Hepatocyte (in vitro differentiated cells): ENCODE measurements around the gene CDC20B. TPM values are rescaled to one million over a fixed set of nuclear protein-coding genes. Genes with fewer than 3 reads are reported as not detected.

Experiments used
- DNase-seq: peaks from one replicate; pipeline ENCODE4 v3.0.0-alpha.2; 2016; ENCODE audit warnings: low spot score
- H2AFZ ChIP-seq: fragments of 200-600 bp; sonication (generic); 2 replicates; pipeline ENCODE4 v1.6.0; 2016; ENCODE audit warnings: antibody characterized with exemption, mild to moderate bottlenecking
- H3K27ac ChIP-seq: fragments of 200-600 bp; sonication (generic); 2 replicates; pipeline ENCODE4 v1.5.1; 2016; ENCODE audit warnings: mild to moderate bottlenecking
- H3K27me3 ChIP-seq: fragments of 200-600 bp; sonication (generic); 2 replicates; pipeline ENCODE4 v1.6.1; 2016
- H3K36me3 ChIP-seq: fragments of 200-600 bp; sonication (generic); replicated peaks from 2 replicates; pipeline ENCODE4 v1.5.1; 2016; ENCODE audit warnings: low read depth; ENCODE audit not compliant: insufficient read depth
- H3K4me1 ChIP-seq: fragments of 200-600 bp; sonication (generic); 2 replicates; pipeline ENCODE4 v1.5.1; 2016; ENCODE audit warnings: mild to moderate bottlenecking, moderate library complexity; ENCODE audit not compliant: insufficient read depth
- H3K4me2 ChIP-seq: fragments of 200-600 bp; sonication (generic); 2 replicates; pipeline ENCODE4 v1.6.0; 2016
- H3K4me3 ChIP-seq: fragments of 200-600 bp; sonication (generic); 2 replicates; pipeline ENCODE4 v1.5.1; 2016; ENCODE audit warnings: mild to moderate bottlenecking
- H3K79me2 ChIP-seq: fragments of 200-600 bp; sonication (generic); 2 replicates; pipeline ENCODE4 v1.6.0; 2017; ENCODE audit warnings: mild to moderate bottlenecking
- H3K9me2 ChIP-seq: fragments of 200-600 bp; sonication (generic); replicated peaks from 2 replicates; pipeline ENCODE4 v1.6.0; 2017; ENCODE audit warnings: mild to moderate bottlenecking; ENCODE audit not compliant: insufficient read depth
- H3K9me3 ChIP-seq: fragments of 200-600 bp; sonication (generic); 2 replicates; pipeline ENCODE4 v1.5.1; 2016; ENCODE audit warnings: low read depth, mild to moderate bottlenecking
- H4K20me1 ChIP-seq: fragments of 200-600 bp; sonication (generic); 2 replicates; pipeline ENCODE4 v1.6.0; 2016; ENCODE audit warnings: mild to moderate bottlenecking; ENCODE audit not compliant: insufficient read depth, poor library complexity, severe bottlenecking
- EZH2 ChIP-seq: fragments of 200-600 bp; sonication (generic); IDR thresholded peaks from 2 replicates; pipeline ENCODE4 v1.6.1; 2016; ENCODE audit warnings: antibody characterized with exemption, mild to moderate bottlenecking, borderline replicate concordance
- EZH2phosphoT487 ChIP-seq: fragments of 200-600 bp; sonication (generic); IDR thresholded peaks from one replicate; pipeline ENCODE4 v1.6.1; 2018; ENCODE audit warnings: antibody characterized with exemption, mild to moderate bottlenecking, low read depth, moderate library complexity; ENCODE audit not compliant: unreplicated experiment, severe bottlenecking
- WGBS: methylation state at CpG from one replicate; pipeline ENCODE4 v1.1.6; 2016; ENCODE audit warnings: low lambda C conversion rate; ENCODE audit errors: missing lambda C conversion rate; 5-methylcytosine and 5-hydroxymethylcytosine counted together
- polyA plus RNA-seq: library from polyadenylated mRNA; unstranded; fragments of >200 nt; fragmentation: Nextera tagmentation; extraction: Ambion mirVana; gene quantifications from 2 replicates; pipeline ENCODE4 v1.2.1, GENCODE V29; 2016
- total RNA-seq: library from RNA; depleted of rRNA; stranded (reverse); fragments of >200 nt; gene quantifications from 2 replicates; pipeline ENCODE4 v1.2.3, GENCODE V29; 2014
- TF ChIP-seq, protein P1 (sequence below): fragments of 200-600 bp; sonication (generic); IDR thresholded peaks from 2 replicates; pipeline ENCODE4 v1.5.1; 2016; ENCODE audit warnings: antibody characterized with exemption, mild to moderate bottlenecking; ENCODE audit not compliant: poor library complexity

The CDC20B gene
- total and polyA plus RNA-seq, 2 experiments from 2014 or later, result 0.30 TPM; not detected in 1

DNA sequence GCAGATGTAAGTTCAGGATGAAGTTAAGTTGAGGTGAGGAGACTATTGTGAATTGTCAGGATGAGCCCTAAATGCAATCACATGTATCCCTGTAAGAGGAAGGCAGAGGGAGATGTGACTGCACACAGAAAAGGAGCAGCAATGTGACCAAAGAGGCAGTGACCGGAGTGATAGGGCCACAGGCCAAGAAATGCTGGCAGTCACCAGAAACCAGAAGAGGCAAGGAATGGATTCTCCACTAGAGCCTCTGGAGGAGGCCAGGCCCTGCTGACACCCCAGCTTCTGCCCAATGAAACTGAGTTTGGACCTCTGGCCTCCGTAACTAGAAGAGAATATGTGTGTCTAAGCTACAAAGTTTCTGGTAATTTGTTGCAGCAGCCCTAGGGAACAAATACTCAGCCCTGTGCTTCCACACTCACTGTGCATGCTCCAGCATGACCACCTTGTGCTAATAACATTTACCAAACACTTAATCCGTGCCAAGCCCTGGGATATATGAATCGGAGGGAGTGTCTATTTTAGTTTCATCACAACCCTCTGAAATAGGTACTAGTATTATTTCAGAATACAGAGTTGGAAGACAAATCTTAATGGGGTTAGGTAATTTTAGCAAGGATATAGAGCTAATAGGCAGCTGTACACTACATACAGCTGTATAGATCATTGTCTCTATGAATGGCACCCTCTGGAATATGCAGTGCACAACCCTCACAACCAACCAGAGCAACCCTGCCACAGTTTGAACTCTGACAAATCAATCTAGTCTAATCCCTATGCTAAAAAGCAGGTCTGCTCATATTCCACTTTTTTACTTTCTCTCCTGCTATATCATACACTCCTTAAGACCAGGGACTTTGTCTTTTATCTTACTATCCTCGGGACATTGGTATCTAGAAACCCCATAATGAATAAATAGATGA, 20.8 kb downstream of the CDC20B start:
- no peaks in the 10 kb centered on the region for H3K4me1 ChIP-seq
- H4K20me1 ChIP-seq, result no peaks in the 10 kb centered on the region
- no peaks in the 10 kb centered on the region for H3K9me2 ChIP-seq
- peaks cover 3% of the 10 kb centered on the region for H3K27me3 ChIP-seq
- H3K27ac ChIP-seq, result no peak overlapping the region
- DNase-seq, result no peak
- H2AFZ ChIP-seq, result no peak overlapping the region
- no peaks in the 10 kb centered on the region for H3K9me3 ChIP-seq
- H3K4me2 ChIP-seq, result no peak overlapping the region
- no peaks in the 10 kb centered on the region for H3K36me3 ChIP-seq
- 67% methylated on average over 5 of the region's 5 CpGs for WGBS
- no peaks in the 10 kb centered on the region for H3K79me2 ChIP-seq
- no peak overlapping the region for H3K4me3 ChIP-seq
- TF ChIP-seq EZH2, result no peak
- TF ChIP-seq EZH2phosphoT487, result no peak
- TF ChIP-seq, protein P1, sequence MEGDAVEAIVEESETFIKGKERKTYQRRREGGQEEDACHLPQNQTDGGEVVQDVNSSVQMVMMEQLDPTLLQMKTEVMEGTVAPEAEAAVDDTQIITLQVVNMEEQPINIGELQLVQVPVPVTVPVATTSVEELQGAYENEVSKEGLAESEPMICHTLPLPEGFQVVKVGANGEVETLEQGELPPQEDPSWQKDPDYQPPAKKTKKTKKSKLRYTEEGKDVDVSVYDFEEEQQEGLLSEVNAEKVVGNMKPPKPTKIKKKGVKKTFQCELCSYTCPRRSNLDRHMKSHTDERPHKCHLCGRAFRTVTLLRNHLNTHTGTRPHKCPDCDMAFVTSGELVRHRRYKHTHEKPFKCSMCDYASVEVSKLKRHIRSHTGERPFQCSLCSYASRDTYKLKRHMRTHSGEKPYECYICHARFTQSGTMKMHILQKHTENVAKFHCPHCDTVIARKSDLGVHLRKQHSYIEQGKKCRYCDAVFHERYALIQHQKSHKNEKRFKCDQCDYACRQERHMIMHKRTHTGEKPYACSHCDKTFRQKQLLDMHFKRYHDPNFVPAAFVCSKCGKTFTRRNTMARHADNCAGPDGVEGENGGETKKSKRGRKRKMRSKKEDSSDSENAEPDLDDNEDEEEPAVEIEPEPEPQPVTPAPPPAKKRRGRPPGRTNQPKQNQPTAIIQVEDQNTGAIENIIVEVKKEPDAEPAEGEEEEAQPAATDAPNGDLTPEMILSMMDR, result no peak

- no peaks in the 10 kb centered on the region for H3K9me3 ChIP-seq
- no peak for DNase-seq
- 57% methylated on average over 2 of the region's 2 CpGs for WGBS
- no peaks in the 10 kb centered on the region for H4K20me1 ChIP-seq
- no peak overlapping the region for H3K4me2 ChIP-seq
- peaks cover 3% of the 10 kb centered on the region for H3K27me3 ChIP-seq
- H3K4me3 ChIP-seq, result no peak overlapping the region
- H3K36me3 ChIP-seq, result no peaks in the 10 kb centered on the region
- no peaks in the 10 kb centered on the region for H3K9me2 ChIP-seq
- H3K27ac ChIP-seq, result no peak overlapping the region
- TF ChIP-seq EZH2phosphoT487, result no peak
- TF ChIP-seq, protein P1, result no peak
- TF ChIP-seq EZH2, result no peak
- no peaks in the 10 kb centered on the region for H3K4me1 ChIP-seq
- H3K79me2 ChIP-seq, result no peaks in the 10 kb centered on the region
- H2AFZ ChIP-seq, result no peak overlapping the region
Observed at GRCh38 chr5:55149308-55149795, 23.6 kb downstream of the CDC20B start.

DNA sequence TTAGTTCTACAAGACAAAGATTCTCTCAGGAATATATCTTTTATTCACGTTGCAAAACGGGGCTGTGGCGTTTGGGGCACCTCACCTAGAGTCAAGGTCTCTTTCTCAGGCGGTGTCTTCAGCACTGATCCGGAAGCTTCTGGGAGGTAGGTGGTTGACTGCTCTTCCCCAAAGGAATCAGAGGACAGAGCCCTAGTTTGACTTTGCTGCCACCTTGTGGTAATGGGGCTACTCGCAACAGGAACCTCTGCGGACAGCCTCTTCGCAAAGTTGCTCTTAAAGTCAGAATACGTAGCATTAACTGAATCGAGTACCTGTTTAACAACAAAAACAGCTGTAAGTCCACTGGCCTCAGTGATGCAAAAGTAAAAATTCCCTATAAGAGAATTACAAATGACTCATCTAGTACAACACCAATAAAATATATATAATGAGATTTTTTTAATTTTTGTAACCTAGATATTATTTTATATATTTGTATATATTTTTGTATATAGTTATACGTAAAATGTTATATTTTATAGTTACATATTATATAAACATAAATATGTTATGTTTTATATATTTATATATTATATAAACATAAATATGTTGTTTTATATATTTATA, 26.3 kb downstream of the CDC20B start:
- Histone ChIP-seq H3K4me3 (no peak overlapping the region), H3K9me3 (no peaks in the 10 kb centered on the region), H3K27me3 (peaks cover 3% of the 10 kb centered on the region), H3K4me2 (peak overlapping the region; percentile 46), H2AFZ (no peak overlapping the region), H3K27ac (no peak overlapping the region), H3K9me2 (no peaks in the 10 kb centered on the region), H4K20me1 (no peaks in the 10 kb centered on the region), H3K4me1 (no peaks in the 10 kb centered on the region), H3K36me3 (no peaks in the 10 kb centered on the region), H3K79me2 (no peaks in the 10 kb centered on the region)
- 9% methylated on average over 11 of the region's 11 CpGs for WGBS
- TF ChIP-seq EZH2phosphoT487 (no peak), EZH2 (no peak)
- TF ChIP-seq, protein P1, result peak; percentile 96
- DNase-seq, result peak; percentile 91
